ENCODE data around the gene TRIM7. TPM values are rescaled to one million over a fixed set of nuclear protein-coding genes. Genes with fewer than 3 reads are reported as not detected.

TRIM7 gene
- total and polyA plus RNA-seq, 2 of the 4 experiments (the other 2 are of a cell fraction), result 0.54 to 1.0 TPM

GRCh38 chr5:181221105-181221791, 16.3 kb upstream of the TRIM7 start:
- H2BK120ac ChIP-seq (ENCODE audit: low read depth, low read length), result no peak overlapping the region
- ChIA-PET POLR2A (ENCODE audit: unreplicated experiment) (no interaction called here), CTCF (no interaction called here)
- H3K79me1 ChIP-seq (ENCODE audit: low read depth in 1 of 2, low read length in 2 of 2), result peaks cover 13 to 24% of the 10 kb centered on the region in 2 experiments
- no peak overlapping the region for H3K14ac ChIP-seq (replicated peaks; ENCODE audit: low read depth, low read length)
- peak overlapping the region; percentile 74 for H2AFZ ChIP-seq (replicated peaks; ENCODE audit: low read length, poor library complexity)
- H3K18ac ChIP-seq (ENCODE audit: low read depth, low read length), result no peak overlapping the region
- H3K9me3 ChIP-seq (ENCODE audit: control insufficient read depth, insufficient read depth, low read length), result no peaks in the 10 kb centered on the region
- no peak overlapping the region for H4K91ac ChIP-seq (ENCODE audit: insufficient read depth, low read depth, low read length)
- H4K5ac ChIP-seq (ENCODE audit: low read depth, low read length), result no peak overlapping the region
- peak overlapping the region; percentile 32; the same call in 1 of the 2 replicates for H3K4me2 ChIP-seq (ENCODE audit: low read depth, low read length)
- DNase-seq (no peak), ATAC-seq (ENCODE audit: low read depth) (no peak)
- dilution Hi-C loops (cut with HindIII; ENCODE audit: low sequenced_read_pairs, unreplicated experiment) (no loop called here), in situ Hi-C loops (cut with MboI; ENCODE audit: low sequenced_read_pairs) (no loop called here), intact Hi-C loops (cut with micrococcal nuclease) (no loop called here)
- no peak overlapping the region; the same call in 1 of the 2 replicates for H3K4me3 ChIP-seq (ENCODE audit: insufficient read depth, low read depth, low read length)
- no peak overlapping the region for H4K8ac ChIP-seq (ENCODE audit: low read depth in 2 of 2, low read length in 2 of 2)
- H3K27ac ChIP-seq (ENCODE audit: insufficient read depth, low read length), result no peak overlapping the region
- H3K56ac ChIP-seq (ENCODE audit: extremely low read depth, insufficient read depth, low read length), result no peak overlapping the region
- H2AK5ac ChIP-seq (ENCODE audit: low read depth, low read length), result no peak overlapping the region
- peaks cover 15% of the 10 kb centered on the region for H4K20me1 ChIP-seq (ENCODE audit: insufficient read depth, low read length)
- H3K4me1 ChIP-seq (ENCODE audit: control insufficient read depth, insufficient read depth, low read length), result peaks cover 7% of the 10 kb centered on the region
- H2BK5ac ChIP-seq (ENCODE audit: low read depth, low read length, poor library complexity, severe bottlenecking), result no peak overlapping the region
- H3K4ac ChIP-seq (ENCODE audit: low read depth, low read length), result no peak overlapping the region
- no peak overlapping the region for H2BK20ac ChIP-seq (ENCODE audit: low read depth, low read length)
- no TSS peak for BruUV-seq (replicated peaks)
- no peak overlapping the region for H3K23ac ChIP-seq (ENCODE audit: low read depth, low read length)
- WGBS, 2 experiments (ENCODE audit: extremely low coverage in 2 of 2, insufficient read length in 1 of 2), result 29% methylated on average over 12 of the region's 27 CpGs; no CpG with 5 or more reads in 1 of the 2 experiments
- H3K9me1 ChIP-seq (ENCODE audit: insufficient read depth, low read length), result peaks cover 19% of the 10 kb centered on the region
- H2BK15ac ChIP-seq (ENCODE audit: low read depth, low read length), result no peak overlapping the region
- H3K36me3 ChIP-seq (ENCODE audit: control insufficient read depth, insufficient read depth, low read length), result no peaks in the 10 kb centered on the region; the same call in 1 of the 2 replicates
- no peaks in the 10 kb centered on the region for H3K27me3 ChIP-seq (ENCODE audit: control insufficient read depth, insufficient read depth, low read length)
- peak overlapping the region; percentile 66 for H2AK9ac ChIP-seq (replicated peaks; ENCODE audit: low read depth, low read length, poor library complexity)
- no peak for TF ChIP-seq USF2 (IDR thresholded peaks at IDR 0.05; ENCODE audit: low read depth, low read length)
- TF ChIP-seq BHLHE40 (IDR thresholded peaks at IDR 0.05; ENCODE audit: low read depth, low read length), result no peak
- no peak for TF ChIP-seq POLR2A (IDR thresholded peaks at IDR 0.05; ENCODE audit: low read depth, low read length)
- no peak for TF ChIP-seq RAD21 (IDR thresholded peaks at IDR 0.05; ENCODE audit: low read length)
- TF ChIP-seq FOS (IDR thresholded peaks at IDR 0.05; ENCODE audit: low read depth, low read length), result no peak
- TF ChIP-seq SMC3 (IDR thresholded peaks at IDR 0.05; ENCODE audit: low read depth, low read length), result no peak
- no peak for TF ChIP-seq ELK1 (IDR thresholded peaks at IDR 0.05; ENCODE audit: borderline replicate concordance, low read depth, low read length)
- no peak for TF ChIP-seq NFE2L2 (IDR thresholded peaks at IDR 0.05; ENCODE audit: low read depth, low read length)
- TF ChIP-seq MAFK (IDR thresholded peaks at IDR 0.05; ENCODE audit: low read depth, low read length), result no peak
- H3K9ac ChIP-seq (ENCODE audit: low read depth, low read length), result no peak overlapping the region

All from IMR-90 (cell line).